NB4 (cell line): Measurements from ENCODE around the gene ABCD4.
A peak's percentile ranks its signal among the peaks of the same experiment; 100 is the strongest.

Experiments used
- DNase-seq: peaks from one replicate; pipeline ENCODE4 v3.0.0; 2010; ENCODE audit warnings: low read depth
- H3K4me3 ChIP-seq: one replicate; pipeline ENCODE4 v1.5.1; 2011; ENCODE audit warnings: mild to moderate bottlenecking, low read depth, low read length, moderate library complexity
- MYC ChIP-seq: IDR thresholded peaks from 2 replicates; pipeline ENCODE4 v1.6.1; 2011; ENCODE audit warnings: low read depth, low read length
- POLR2A ChIP-seq: IDR thresholded peaks from 2 replicates; pipeline ENCODE4 v1.6.1; 2011; ENCODE audit warnings: mild to moderate bottlenecking; ENCODE audit not compliant: insufficient read length; ENCODE audit errors: extremely low read depth
- TF ChIP-seq, protein P1 (sequence below): IDR thresholded peaks from 2 replicates; pipeline ENCODE4 v1.6.1; 2011; ENCODE audit warnings: low read depth, low read length
- TF ChIP-seq, protein P2 (sequence below): IDR thresholded peaks from one replicate; pipeline ENCODE4 v1.5.1; 2012; ENCODE audit warnings: low read depth, low read length

Gene ABCD4

DNA sequence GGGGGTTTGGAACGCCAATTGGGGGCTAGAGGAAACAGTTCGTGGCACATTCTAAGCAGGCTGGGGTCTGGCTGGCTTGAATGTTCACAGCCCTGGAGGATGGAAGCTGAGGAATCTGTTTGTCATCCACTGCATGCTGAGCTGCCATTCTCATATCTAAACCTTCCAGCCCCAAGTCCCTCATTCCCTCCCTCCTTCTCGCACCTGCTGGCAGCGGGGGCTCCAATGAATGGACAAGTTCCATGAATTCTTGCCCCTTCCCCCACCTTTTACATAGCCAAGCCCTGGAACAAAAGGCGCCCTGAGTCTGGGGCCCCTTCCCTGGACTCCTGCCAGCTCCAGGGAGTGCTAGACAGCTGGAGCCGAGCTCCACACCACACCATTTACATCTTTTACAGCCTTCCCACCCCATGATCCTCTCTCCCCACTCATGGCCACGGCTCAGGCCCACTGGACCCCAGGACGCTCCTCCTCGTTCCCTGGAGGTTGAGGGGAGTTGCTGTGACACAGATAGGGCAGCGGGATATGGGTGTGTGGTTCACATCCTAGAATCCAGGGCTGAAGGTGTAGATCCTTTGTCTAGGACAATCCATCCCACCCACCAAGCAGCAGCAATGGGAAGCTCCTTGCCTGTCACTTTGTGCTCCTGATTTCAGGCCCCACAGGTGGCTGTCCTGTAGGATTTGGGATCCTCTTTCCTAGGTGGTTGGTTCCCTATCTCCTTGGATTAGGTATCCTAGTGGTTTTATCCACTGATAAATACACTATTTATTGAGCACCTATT is 23.8 kb upstream of the ABCD4 start:
- no peak for TF ChIP-seq POLR2A
- TF ChIP-seq, protein P1, sequence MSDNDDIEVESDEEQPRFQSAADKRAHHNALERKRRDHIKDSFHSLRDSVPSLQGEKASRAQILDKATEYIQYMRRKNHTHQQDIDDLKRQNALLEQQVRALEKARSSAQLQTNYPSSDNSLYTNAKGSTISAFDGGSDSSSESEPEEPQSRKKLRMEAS: no peak
- TF ChIP-seq MYC: no peak
- TF ChIP-seq, protein P2, sequence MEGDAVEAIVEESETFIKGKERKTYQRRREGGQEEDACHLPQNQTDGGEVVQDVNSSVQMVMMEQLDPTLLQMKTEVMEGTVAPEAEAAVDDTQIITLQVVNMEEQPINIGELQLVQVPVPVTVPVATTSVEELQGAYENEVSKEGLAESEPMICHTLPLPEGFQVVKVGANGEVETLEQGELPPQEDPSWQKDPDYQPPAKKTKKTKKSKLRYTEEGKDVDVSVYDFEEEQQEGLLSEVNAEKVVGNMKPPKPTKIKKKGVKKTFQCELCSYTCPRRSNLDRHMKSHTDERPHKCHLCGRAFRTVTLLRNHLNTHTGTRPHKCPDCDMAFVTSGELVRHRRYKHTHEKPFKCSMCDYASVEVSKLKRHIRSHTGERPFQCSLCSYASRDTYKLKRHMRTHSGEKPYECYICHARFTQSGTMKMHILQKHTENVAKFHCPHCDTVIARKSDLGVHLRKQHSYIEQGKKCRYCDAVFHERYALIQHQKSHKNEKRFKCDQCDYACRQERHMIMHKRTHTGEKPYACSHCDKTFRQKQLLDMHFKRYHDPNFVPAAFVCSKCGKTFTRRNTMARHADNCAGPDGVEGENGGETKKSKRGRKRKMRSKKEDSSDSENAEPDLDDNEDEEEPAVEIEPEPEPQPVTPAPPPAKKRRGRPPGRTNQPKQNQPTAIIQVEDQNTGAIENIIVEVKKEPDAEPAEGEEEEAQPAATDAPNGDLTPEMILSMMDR: no peak
- DNase-seq: no peak
- H3K4me3 ChIP-seq: no peak overlapping the region

DNA sequence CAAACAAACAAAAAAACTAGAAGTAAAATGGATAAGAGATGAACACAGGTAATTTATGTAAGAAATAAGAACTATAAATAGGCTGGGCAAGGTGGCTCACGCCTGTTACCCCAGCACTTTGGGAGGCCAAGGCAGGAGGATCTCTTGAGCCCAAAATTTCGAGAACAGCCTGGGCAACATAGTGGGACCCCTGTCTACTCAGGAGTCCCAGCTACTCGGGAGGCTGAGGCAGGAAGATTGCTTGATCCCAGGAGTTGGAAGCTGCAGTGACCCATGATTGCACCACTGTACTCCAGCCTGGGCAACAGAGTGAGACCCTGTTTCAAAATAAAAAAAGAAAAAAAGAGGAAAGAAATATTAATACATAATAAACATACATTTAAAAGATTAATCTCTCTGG is 22.7 kb upstream of the ABCD4 start:
- H3K4me3 ChIP-seq: no peak overlapping the region
- TF ChIP-seq, protein P1: no peak
- TF ChIP-seq MYC (no peak), POLR2A (no peak)
- TF ChIP-seq, protein P2: no peak
- no peak for DNase-seq

DNA sequence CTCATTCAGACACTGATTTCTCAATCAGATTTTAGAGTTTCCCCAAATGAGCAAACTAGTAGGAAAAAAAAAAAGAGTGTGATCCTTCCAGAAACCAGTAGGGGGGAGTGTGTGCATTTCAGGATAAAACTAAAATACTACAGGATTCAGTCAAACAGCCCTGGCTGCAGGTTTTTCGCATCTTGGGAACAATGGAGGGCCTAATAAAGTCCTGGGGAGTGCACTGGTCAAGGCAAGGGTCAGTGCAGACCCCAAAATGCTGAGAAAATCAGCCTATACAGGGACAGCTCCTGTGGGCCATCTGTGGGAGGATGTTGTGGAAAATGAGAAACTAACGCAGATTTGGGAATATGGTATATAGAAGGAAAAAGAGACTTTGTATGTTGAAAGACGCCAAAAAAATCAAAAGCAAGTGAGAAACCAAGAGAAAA is 22.2 kb upstream of the ABCD4 start:
- TF ChIP-seq, protein P2: peak; percentile 48
- TF ChIP-seq MYC: no peak
- H3K4me3 ChIP-seq: no peak overlapping the region
- DNase-seq: peak; percentile 45

DNA sequence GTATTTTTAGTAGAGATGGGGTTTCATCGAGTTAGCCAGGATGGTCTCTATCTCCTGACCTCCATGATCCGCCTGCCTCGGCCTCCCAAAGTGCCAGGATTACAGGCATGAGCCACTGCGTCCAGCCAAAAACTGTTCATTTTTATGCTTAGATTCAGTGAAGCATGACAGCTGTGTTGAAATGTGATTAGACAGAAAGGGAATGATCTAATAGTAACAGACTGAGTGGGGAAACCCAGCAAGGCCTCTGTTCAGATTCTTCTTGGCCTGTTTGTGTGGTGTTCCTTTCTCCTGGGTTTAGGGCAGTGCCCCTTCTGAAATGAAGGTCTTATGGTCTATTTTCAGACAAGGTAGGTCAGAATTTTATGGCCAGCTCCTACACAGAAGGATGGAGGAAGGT is 11.8 kb upstream of the ABCD4 start:
- H3K4me3 ChIP-seq: no peak overlapping the region
- TF ChIP-seq, protein P1: no peak
- TF ChIP-seq, protein P2: no peak
- TF ChIP-seq MYC (no peak), POLR2A (no peak)
- no peak for DNase-seq

DNA sequence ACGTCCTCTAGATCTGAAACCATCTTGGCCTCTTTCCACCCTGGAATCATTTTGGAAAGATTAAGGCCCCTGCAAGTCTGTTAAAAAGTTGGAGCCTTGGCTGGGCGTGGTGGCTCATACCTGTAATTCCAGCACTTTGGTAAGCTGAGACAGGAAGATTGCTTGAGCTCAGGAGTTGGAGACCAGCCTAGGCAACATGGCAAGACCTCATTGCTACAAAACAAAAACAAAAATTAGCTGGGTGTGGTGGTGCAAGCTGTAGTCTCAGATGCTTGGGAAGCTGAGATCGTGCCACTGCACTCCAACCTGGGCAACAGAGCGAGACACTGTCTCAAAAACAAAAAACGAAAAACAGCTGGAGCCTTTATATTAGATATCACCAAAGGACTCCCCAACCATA is 10.9 kb upstream of the ABCD4 start:
- no peak overlapping the region for H3K4me3 ChIP-seq
- TF ChIP-seq, protein P1: no peak
- TF ChIP-seq, protein P2: no peak
- TF ChIP-seq POLR2A (no peak), MYC (no peak)
- DNase-seq: no peak
